ENCODE results near the gene KRTAP23-1.

Gene KRTAP23-1

DNA sequence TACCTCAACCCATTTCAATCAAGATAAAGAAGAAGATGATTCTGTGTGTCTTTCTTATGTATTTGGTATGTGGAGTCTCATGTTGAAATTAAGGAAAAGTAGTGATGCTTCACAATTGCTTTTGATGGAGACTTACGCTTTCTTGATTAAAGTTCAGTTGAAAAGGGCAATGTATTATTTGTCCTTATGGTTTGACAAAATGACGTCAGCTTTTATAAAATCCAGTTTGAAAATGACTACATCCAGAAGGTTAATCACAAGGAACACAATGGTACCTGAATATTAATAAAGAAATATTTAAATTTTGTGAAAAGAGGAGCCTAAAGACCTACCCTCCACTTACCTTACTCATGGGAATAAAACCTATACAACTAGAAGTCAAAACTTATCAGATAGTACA, 32.7 kb downstream of the KRTAP23-1 start:
- DNase-seq (ENCODE audit: low read depth in 2 of 3, low spot score in 2 of 3) = no peak

DNA sequence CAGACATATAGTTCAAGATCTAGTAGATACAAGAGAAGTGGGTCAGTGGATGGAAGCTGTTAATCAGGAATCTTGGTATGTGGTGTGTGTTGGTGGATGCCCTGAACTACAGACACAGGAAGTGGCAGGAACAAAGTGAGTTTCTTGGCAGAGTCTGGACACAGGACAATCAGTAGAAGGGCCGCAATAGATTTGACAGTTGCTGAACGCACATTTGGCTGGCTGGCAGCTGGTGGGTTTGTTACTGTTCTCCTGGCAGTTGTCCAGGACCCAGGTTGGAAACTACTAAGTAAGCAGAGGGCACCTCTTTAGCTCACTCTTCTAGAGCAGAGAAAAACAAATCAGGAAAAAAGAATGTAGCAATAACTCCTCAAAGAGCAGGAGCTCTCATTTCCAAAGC, 41.5 kb downstream of the KRTAP23-1 start:
- DNase-seq (ENCODE audit: low read depth in 2 of 3, low spot score in 2 of 3) = no peak

- no peak for DNase-seq (ENCODE audit: low read depth in 2 of 3, low spot score in 2 of 3)
Measured at GRCh38 chr21:30305136-30305535, 43.3 kb downstream of the KRTAP23-1 start.
